Upper lobe of right lung (tissue), 1 donor: ENCODE measurements around the gene IL2RG. TPM values are rescaled to one million over a fixed set of nuclear protein-coding genes. Genes with fewer than 3 reads are reported as not detected.

Source experiments
- ATAC-seq: fragments of 200-7000 bp; cut with Tn5 transposase; one replicate; pipeline ENCODE4 v1.9.1; 2020; ENCODE audit warnings: mild to moderate bottlenecking, moderate library complexity
- DNase-seq: peaks from one replicate; pipeline ENCODE4 v3.0.0-alpha.2; 2020
- H3K27ac ChIP-seq: fragments of 200-600 bp; one replicate; pipeline ENCODE4 v1.8.0; 2022
- H3K27me3 ChIP-seq: fragments of 200-600 bp; one replicate; pipeline ENCODE4 v1.8.0; 2022; ENCODE audit warnings: mild to moderate bottlenecking
- H3K36me3 ChIP-seq: fragments of 200-600 bp; one replicate; pipeline ENCODE4 v1.8.0; 2022
- H3K4me1 ChIP-seq: fragments of 200-600 bp; one replicate; pipeline ENCODE4 v1.8.0; 2022
- H3K4me3 ChIP-seq: fragments of 200-600 bp; one replicate; pipeline ENCODE4 v1.8.0; 2022; ENCODE audit warnings: mild to moderate bottlenecking
- H3K9me3 ChIP-seq: fragments of 200-600 bp; one replicate; pipeline ENCODE4 v1.8.0; 2022
- CTCF ChIP-seq: fragments of 200-600 bp; IDR thresholded peaks from one replicate; pipeline ENCODE4 v1.8.0; 2022; ENCODE audit warnings: antibody characterized with exemption
- intact Hi-C: fragments of 100-400 bp; cut with DNase I; formaldehyde crosslinking; loops from one replicate; pipeline ENCODE4 v1.11.0; 2022
- total RNA-seq: library from RNA; stranded (reverse); fragmentation: NEBNext Ultra II Directional; extraction: Animal tissue kit (Norgen Biotek cat#: 25700); gene quantifications from one replicate; pipeline ENCODE4 v1.2.1, GENCODE V29; 2021
- donor health status: DM: no; HTN: yes; CAD: no; lungs with severe emphysema.

IL2RG gene
- total RNA-seq, 1 donor from 2014 or later, result 20.8 TPM

GRCh38 chrX:71143508-71143907 lies 32.1 kb upstream of the IL2RG start:
- no peaks in the 10 kb centered on the region for H3K9me3 ChIP-seq
- peaks cover 14% of the 10 kb centered on the region for H3K36me3 ChIP-seq
- H3K4me1 ChIP-seq, result no peaks in the 10 kb centered on the region
- no peak overlapping the region for H3K27ac ChIP-seq
- no peak overlapping the region for H3K4me3 ChIP-seq
- ATAC-seq (no peak), DNase-seq (no peak)
- intact Hi-C loops, result no loop called here
- H3K27me3 ChIP-seq, result no peaks in the 10 kb centered on the region
- no peak for TF ChIP-seq CTCF

DNA sequence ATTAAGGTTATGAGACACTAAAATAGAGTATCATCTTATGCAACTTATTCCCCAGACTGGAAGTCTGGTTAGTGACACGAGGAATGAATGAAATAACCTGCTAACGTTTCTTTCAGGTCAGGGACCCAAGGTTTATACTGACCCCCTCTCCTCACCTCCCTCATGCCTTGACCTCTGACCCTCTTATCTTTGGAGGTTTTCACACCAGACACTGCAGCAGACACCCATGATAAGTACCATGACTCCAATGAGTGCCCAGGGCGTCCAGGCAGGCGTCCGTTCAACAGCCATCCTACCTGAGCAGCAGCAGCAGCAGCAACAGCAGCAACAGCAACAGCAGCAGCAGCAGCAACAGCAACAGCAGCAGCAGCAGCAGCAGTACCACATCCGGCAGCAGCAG lies 29.1 kb upstream of the IL2RG start:
- no peak overlapping the region for H3K4me3 ChIP-seq
- no peaks in the 10 kb centered on the region for H3K27me3 ChIP-seq
- no peak for DNase-seq
- no peaks in the 10 kb centered on the region for H3K9me3 ChIP-seq
- no peak for TF ChIP-seq CTCF
- no peak for ATAC-seq
- H3K36me3 ChIP-seq, result peaks cover 44% of the 10 kb centered on the region
- H3K4me1 ChIP-seq, result no peaks in the 10 kb centered on the region
- H3K27ac ChIP-seq, result no peak overlapping the region
- intact Hi-C loops, result no loop called here

- no peak for TF ChIP-seq CTCF
- Histone ChIP-seq H3K4me3 (no peak overlapping the region), H3K9me3 (no peaks in the 10 kb centered on the region), H3K36me3 (peaks cover 55% of the 10 kb centered on the region), H3K27ac (no peak overlapping the region), H3K4me1 (no peaks in the 10 kb centered on the region), H3K27me3 (no peaks in the 10 kb centered on the region)
- intact Hi-C loops, result no loop called here
- no peak for ATAC-seq
- DNase-seq, result no peak
Observed at GRCh38 chrX:71131510-71131909, 20.1 kb upstream of the IL2RG start.

- Histone ChIP-seq H3K27ac (no peak overlapping the region), H3K36me3 (peaks cover 32% of the 10 kb centered on the region), H3K4me3 (no peak overlapping the region), H3K4me1 (no peaks in the 10 kb centered on the region), H3K27me3 (no peaks in the 10 kb centered on the region), H3K9me3 (no peaks in the 10 kb centered on the region)
- ATAC-seq (peak; percentile 95), DNase-seq (peak; percentile 83)
- intact Hi-C loops, result no loop called here
- peak; percentile 65 for TF ChIP-seq CTCF
Observed at GRCh38 chrX:71128915-71129765, 17.8 kb upstream of the IL2RG start.

DNA sequence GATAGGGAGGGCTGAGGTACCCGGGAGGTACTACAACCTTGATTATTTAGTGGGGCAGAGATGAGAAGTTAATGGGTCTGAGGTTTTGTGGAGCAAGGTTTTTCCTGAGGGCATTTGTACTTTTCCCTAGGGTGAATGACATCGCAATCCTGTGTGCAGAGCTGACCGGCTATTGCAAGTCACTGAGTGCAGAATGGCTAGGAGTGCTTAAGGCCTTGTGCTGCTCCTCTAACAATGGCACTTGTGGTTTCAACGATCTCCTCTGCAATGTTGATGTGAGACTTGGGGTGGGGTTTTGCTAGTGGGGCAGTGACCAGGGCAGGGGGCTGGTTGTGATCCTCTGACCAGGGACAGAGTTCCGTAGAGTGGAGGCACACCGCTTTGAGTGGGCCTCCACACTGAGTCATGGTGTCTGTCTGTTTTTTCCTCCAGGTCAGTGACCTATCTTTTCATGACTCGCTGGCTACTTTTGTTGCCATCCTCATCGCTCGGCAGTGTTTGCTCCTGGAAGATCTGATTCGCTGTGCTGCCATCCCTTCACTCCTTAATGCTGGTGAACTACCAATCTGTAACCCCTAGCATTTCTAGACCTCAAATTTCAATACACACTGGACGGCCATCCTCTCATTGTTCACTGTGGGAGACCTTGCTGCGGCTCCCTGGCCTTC lies 16.9 kb upstream of the IL2RG start:
- no peaks in the 10 kb centered on the region for H3K27me3 ChIP-seq
- no peak overlapping the region for H3K27ac ChIP-seq
- H3K4me3 ChIP-seq, result no peak overlapping the region
- DNase-seq (no peak), ATAC-seq (no peak)
- TF ChIP-seq CTCF, result no peak
- intact Hi-C loops, result no loop called here
- no peaks in the 10 kb centered on the region for H3K4me1 ChIP-seq
- no peaks in the 10 kb centered on the region for H3K9me3 ChIP-seq
- H3K36me3 ChIP-seq, result peaks cover 36% of the 10 kb centered on the region
